CD1c-positive myeloid dendritic cell (primary cell): ENCODE measurements around the gene CALCOCO2.

Experiments used
- DNase-seq: peaks from one replicate; pipeline ENCODE4 v3.0.0-alpha.2; 2016; ENCODE audit errors: extremely low spot score

The CALCOCO2 gene

GRCh38 chr17:48873696-48874443 is 43.0 kb downstream of the CALCOCO2 start:
- no peak for DNase-seq

GRCh38 chr17:48878920-48879898 is 48.4 kb downstream of the CALCOCO2 start:
- DNase-seq, result peak; percentile 77

- no peak for DNase-seq
These were observed 51.4 kb downstream of the CALCOCO2 start for GRCh38 chr17:48882272-48882671.

- DNase-seq, result no peak
These were observed 52.3 kb downstream of the CALCOCO2 start for GRCh38 chr17:48883171-48883570.

GRCh38 chr17:48890086-48890485 is 59.3 kb downstream of the CALCOCO2 start:
- DNase-seq, result no peak

GRCh38 chr17:48892940-48893645 is 62.3 kb downstream of the CALCOCO2 start:
- DNase-seq, result no peak

GRCh38 chr17:48893646-48894508 is 63.0 kb downstream of the CALCOCO2 start:
- DNase-seq, result no peak

GRCh38 chr17:48894886-48895285 is 64.1 kb downstream of the CALCOCO2 start:
- DNase-seq, result no peak

GRCh38 chr17:48901241-48901640 is 70.4 kb downstream of the CALCOCO2 start:
- no peak for DNase-seq

- no peak for DNase-seq
These were observed 72.6 kb downstream of the CALCOCO2 start for GRCh38 chr17:48903401-48903800.

GRCh38 chr17:48904428-48904827 is 73.6 kb downstream of the CALCOCO2 start:
- no peak for DNase-seq

GRCh38 chr17:48905987-48906515 is 75.2 kb downstream of the CALCOCO2 start:
- DNase-seq, result no peak

- DNase-seq, result peak; percentile 62
These were observed 76.8 kb downstream of the CALCOCO2 start for GRCh38 chr17:48907713-48908046.

GRCh38 chr17:48908047-48908843 is 77.4 kb downstream of the CALCOCO2 start, which contains the start of gene UBE2Z:
UBE2Z (plus strand) TSS chr17:48908407; CDS start chr17:48908504, 97 bp downstream.
- DNase-seq, result peak; percentile 94

GRCh38 chr17:48908853-48909394 is 78.1 kb downstream of the CALCOCO2 start:
- peak; percentile 68 for DNase-seq

GRCh38 chr17:48909783-48910182 is 78.9 kb downstream of the CALCOCO2 start:
- DNase-seq, result no peak

GRCh38 chr17:48910370-48910769 is 79.5 kb downstream of the CALCOCO2 start:
- no peak for DNase-seq

GRCh38 chr17:48912476-48912875 is 81.6 kb downstream of the CALCOCO2 start:
- DNase-seq, result no peak
